ENCODE data around the gene IL27RA. TPM values are rescaled to one million over a fixed set of nuclear protein-coding genes. Genes with fewer than 3 reads are reported as not detected.

IL27RA gene
- total RNA-seq, 1 experiment from 2014 or later: 14.2 TPM

- Histone ChIP-seq H3F3A (ENCODE audit: low read length, unreplicated experiment) (no peaks in the 10 kb centered on the region), H3K9me2 (replicated peaks; ENCODE audit: low read length) (no peaks in the 10 kb centered on the region), H3K9me3 (ENCODE audit: low read length) (peaks cover 4% of the 10 kb centered on the region; the same call in 1 of the 2 replicates), H2AFZ (ENCODE audit: low read length) (no peak overlapping the region), H3K27me3 (ENCODE audit: low read length) (no peaks in the 10 kb centered on the region), H3K79me2 (ENCODE audit: low read length) (no peaks in the 10 kb centered on the region), H3K4me3 (ENCODE audit: low read length) (no peak overlapping the region), H3K27ac (ENCODE audit: low read length) (no peak overlapping the region), H3K36me3 (ENCODE audit: low read depth, low read length) (peaks cover 6% of the 10 kb centered on the region), H3K4me2 (ENCODE audit: low read length) (no peak overlapping the region), H4K20me1 (ENCODE audit: low read length) (no peaks in the 10 kb centered on the region), H3K9ac (ENCODE audit: low read length) (no peak overlapping the region), H3K4me1 (ENCODE audit: insufficient read depth, low read length) (no peaks in the 10 kb centered on the region)
- POLR2A ChIA-PET (ENCODE audit: unreplicated experiment): interaction anchor here (0.6 kb wide), 1 partner anchor 201 kb away, joined by 4 read pairs; no protein-coding TSS in a partner anchor
- no TSS peak for BruUV-seq (replicated peaks)
- TF ChIP-seq EZH2phosphoT487 (IDR thresholded peaks at IDR 0.05; ENCODE audit: borderline replicate concordance, low read length) (no peak), CTCF (conservative IDR thresholded peaks at IDR 0.05; ENCODE audit: low read depth, low read length) (no peak), EZH2 (IDR thresholded peaks at IDR 0.05; ENCODE audit: low read length, unreplicated experiment) (no peak)
- CTCF ChIA-PET: no interaction called here
- ATAC-seq (no peak), DNase-seq (no peak)
- intact Hi-C loops (cut with micrococcal nuclease): no loop called here
Measured at GRCh38 chr19:14051980-14052379, 20.4 kb downstream of the IL27RA start.

GRCh38 chr19:14052470-14052869 is 20.9 kb downstream of the IL27RA start:
- TSS peak; percentile 44 for BruUV-seq (replicated peaks)
- Histone ChIP-seq H3K36me3 (ENCODE audit: low read depth, low read length) (peaks cover 6% of the 10 kb centered on the region), H3K4me2 (ENCODE audit: low read length) (no peak overlapping the region), H3K4me1 (ENCODE audit: insufficient read depth, low read length) (no peaks in the 10 kb centered on the region), H4K20me1 (ENCODE audit: low read length) (no peaks in the 10 kb centered on the region), H3K27me3 (ENCODE audit: low read length) (no peaks in the 10 kb centered on the region), H3K79me2 (ENCODE audit: low read length) (no peaks in the 10 kb centered on the region), H3F3A (ENCODE audit: low read length, unreplicated experiment) (no peaks in the 10 kb centered on the region), H3K4me3 (ENCODE audit: low read length) (no peak overlapping the region), H3K9ac (ENCODE audit: low read length) (no peak overlapping the region), H3K9me2 (replicated peaks; ENCODE audit: low read length) (no peaks in the 10 kb centered on the region), H3K9me3 (ENCODE audit: low read length) (peaks cover 4% of the 10 kb centered on the region; the same call in 1 of the 2 replicates), H3K27ac (ENCODE audit: low read length) (no peak overlapping the region), H2AFZ (ENCODE audit: low read length) (no peak overlapping the region)
- DNase-seq (no peak), ATAC-seq (no peak)
- intact Hi-C loops (cut with micrococcal nuclease): no loop called here
- ChIA-PET CTCF (no interaction called here), POLR2A (ENCODE audit: unreplicated experiment) (interaction anchor here (0.6 kb wide), 1 partner anchor 201 kb away, joined by 4 read pairs; no protein-coding TSS in a partner anchor)
- TF ChIP-seq EZH2 (IDR thresholded peaks at IDR 0.05; ENCODE audit: low read length, unreplicated experiment) (no peak), CTCF (conservative IDR thresholded peaks at IDR 0.05; ENCODE audit: low read depth, low read length) (no peak), EZH2phosphoT487 (IDR thresholded peaks at IDR 0.05; ENCODE audit: borderline replicate concordance, low read length) (no peak)

- intact Hi-C loops (cut with micrococcal nuclease): no loop called here
- H3F3A ChIP-seq (ENCODE audit: low read length, unreplicated experiment): no peaks in the 10 kb centered on the region
- POLR2A ChIA-PET (ENCODE audit: unreplicated experiment): no interaction called here
- no peak overlapping the region for H3K9ac ChIP-seq (ENCODE audit: low read length)
- H3K79me2 ChIP-seq (ENCODE audit: low read length): no peaks in the 10 kb centered on the region
- H2AFZ ChIP-seq (ENCODE audit: low read length): no peak overlapping the region
- no peak overlapping the region for H3K4me2 ChIP-seq (ENCODE audit: low read length)
- H3K9me3 ChIP-seq (ENCODE audit: low read length): peaks cover 4% of the 10 kb centered on the region; the same call in 1 of the 2 replicates
- DNase-seq (no peak), ATAC-seq (no peak)
- no peak overlapping the region for H3K27ac ChIP-seq (ENCODE audit: low read length)
- no TSS peak for BruUV-seq (replicated peaks)
- H3K4me3 ChIP-seq (ENCODE audit: low read length): no peak overlapping the region
- H3K27me3 ChIP-seq (ENCODE audit: low read length): no peaks in the 10 kb centered on the region
- CTCF ChIA-PET: no interaction called here
- H3K9me2 ChIP-seq (replicated peaks; ENCODE audit: low read length): no peaks in the 10 kb centered on the region
- H4K20me1 ChIP-seq (ENCODE audit: low read length): no peaks in the 10 kb centered on the region
- H3K4me1 ChIP-seq (ENCODE audit: insufficient read depth, low read length): peaks cover 4% of the 10 kb centered on the region
- H3K36me3 ChIP-seq (ENCODE audit: low read depth, low read length): peaks cover 6% of the 10 kb centered on the region
- TF ChIP-seq CTCF (conservative IDR thresholded peaks at IDR 0.05; ENCODE audit: low read depth, low read length) (no peak), EZH2 (IDR thresholded peaks at IDR 0.05; ENCODE audit: low read length, unreplicated experiment) (no peak), EZH2phosphoT487 (IDR thresholded peaks at IDR 0.05; ENCODE audit: borderline replicate concordance, low read length) (no peak)
Measured at GRCh38 chr19:14053032-14053431, 21.5 kb downstream of the IL27RA start.
